Measurements from ENCODE around the gene STOX1. TPM values are rescaled to one million over a fixed set of nuclear protein-coding genes. Genes with fewer than 3 reads are reported as not detected.
A peak's percentile ranks its signal among the peaks of the same experiment; 100 is the strongest.

The STOX1 gene
- total and polyA plus RNA-seq, 8 donors = 0.73 to 1.8 (median 1.1) TPM

DNA sequence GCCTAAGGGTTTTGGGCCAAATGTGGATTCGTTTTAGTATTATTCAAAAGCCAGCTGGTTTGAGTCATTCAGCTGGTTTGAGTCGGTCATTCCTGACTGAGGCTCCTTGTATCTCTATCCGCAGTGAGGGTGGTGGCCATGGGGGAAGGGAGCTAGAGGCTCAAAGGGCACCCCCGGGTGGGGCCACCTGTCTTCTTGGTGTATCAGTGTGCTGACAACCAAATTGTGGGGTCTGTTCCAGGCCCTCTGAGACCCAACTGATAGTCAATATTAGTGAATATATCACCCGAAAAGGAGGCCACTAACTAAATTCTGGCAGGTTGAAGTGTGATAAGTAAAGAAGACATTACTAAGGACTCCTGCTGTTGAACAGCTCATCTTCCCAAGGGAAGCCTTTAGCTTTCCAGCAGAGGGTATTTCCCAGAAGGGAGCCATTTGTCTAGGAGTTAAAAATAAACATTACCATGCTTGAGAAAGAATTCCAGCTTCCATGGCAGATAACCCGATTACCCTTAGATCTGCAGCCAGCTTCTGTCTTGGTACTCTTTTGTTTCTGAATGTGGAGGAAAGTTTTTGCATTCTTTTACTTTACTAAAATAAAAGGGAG, 43.9 kb downstream of the STOX1 start:
- H3K9me3 ChIP-seq = no peaks in the 10 kb centered on the region
- H3K36me3 ChIP-seq = no peaks in the 10 kb centered on the region
- 62 to 71% methylated on average over 6 of the region's 6 CpGs for WGBS, 2 donors
- FAIRE-seq (no peak), DNase-seq (no peak), ATAC-seq (peak in 1 of 4 donors; percentile 62)
- intact Hi-C loops (cut with DNase I) = no loop called here
- TF ChIP-seq, protein P1, sequence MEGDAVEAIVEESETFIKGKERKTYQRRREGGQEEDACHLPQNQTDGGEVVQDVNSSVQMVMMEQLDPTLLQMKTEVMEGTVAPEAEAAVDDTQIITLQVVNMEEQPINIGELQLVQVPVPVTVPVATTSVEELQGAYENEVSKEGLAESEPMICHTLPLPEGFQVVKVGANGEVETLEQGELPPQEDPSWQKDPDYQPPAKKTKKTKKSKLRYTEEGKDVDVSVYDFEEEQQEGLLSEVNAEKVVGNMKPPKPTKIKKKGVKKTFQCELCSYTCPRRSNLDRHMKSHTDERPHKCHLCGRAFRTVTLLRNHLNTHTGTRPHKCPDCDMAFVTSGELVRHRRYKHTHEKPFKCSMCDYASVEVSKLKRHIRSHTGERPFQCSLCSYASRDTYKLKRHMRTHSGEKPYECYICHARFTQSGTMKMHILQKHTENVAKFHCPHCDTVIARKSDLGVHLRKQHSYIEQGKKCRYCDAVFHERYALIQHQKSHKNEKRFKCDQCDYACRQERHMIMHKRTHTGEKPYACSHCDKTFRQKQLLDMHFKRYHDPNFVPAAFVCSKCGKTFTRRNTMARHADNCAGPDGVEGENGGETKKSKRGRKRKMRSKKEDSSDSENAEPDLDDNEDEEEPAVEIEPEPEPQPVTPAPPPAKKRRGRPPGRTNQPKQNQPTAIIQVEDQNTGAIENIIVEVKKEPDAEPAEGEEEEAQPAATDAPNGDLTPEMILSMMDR (IDR thresholded peaks at IDR 0.05) = no peak
- peaks cover 0 to 7% (median 0%) of the 10 kb centered on the region in 3 donors for H3K4me1 ChIP-seq
- no peak overlapping the region for H3K4me3 ChIP-seq
- no peak overlapping the region for H3K27ac ChIP-seq
- H3K27me3 ChIP-seq = no peaks in the 10 kb centered on the region

- no peaks in the 10 kb centered on the region for H3K27me3 ChIP-seq
- H3K36me3 ChIP-seq = no peaks in the 10 kb centered on the region
- intact Hi-C loops (cut with DNase I) = no loop called here
- ATAC-seq (peak in 3 of 4 donors; percentile 60 to 74 (median 64)), DNase-seq (no peak), FAIRE-seq (peak; percentile 20)
- TF ChIP-seq, protein P1 (IDR thresholded peaks at IDR 0.05) = no peak
- WGBS, 2 donors = 45 to 52% methylated on average over 5 of the region's 5 CpGs
- no peak overlapping the region for H3K27ac ChIP-seq
- peaks cover 0 to 7% (median 0%) of the 10 kb centered on the region in 3 donors for H3K4me1 ChIP-seq
- H3K9me3 ChIP-seq = no peaks in the 10 kb centered on the region
- H3K4me3 ChIP-seq = no peak overlapping the region
These were observed 44.5 kb downstream of the STOX1 start for GRCh38 chr10:68871731-68872342.

GRCh38 chr10:68876246-68877138, 49.2 kb downstream of the STOX1 start:
- H3K4me1 ChIP-seq = peaks cover 0 to 6% (median 0%) of the 10 kb centered on the region in 3 donors
- DNase-seq = no peak
- no peaks in the 10 kb centered on the region for H3K9me3 ChIP-seq
- WGBS, 2 donors = 62 to 63% methylated on average over 15 of the region's 15 CpGs
- no peak overlapping the region for H3K4me3 ChIP-seq
- ATAC-seq = peak in 1 of 4 donors; percentile 60
- no peaks in the 10 kb centered on the region for H3K36me3 ChIP-seq
- intact Hi-C loops (cut with DNase I) = no loop called here
- no peaks in the 10 kb centered on the region for H3K27me3 ChIP-seq
- no peak for FAIRE-seq
- TF ChIP-seq, protein P1 (IDR thresholded peaks at IDR 0.05) = no peak
- H3K27ac ChIP-seq = no peak overlapping the region

DNA sequence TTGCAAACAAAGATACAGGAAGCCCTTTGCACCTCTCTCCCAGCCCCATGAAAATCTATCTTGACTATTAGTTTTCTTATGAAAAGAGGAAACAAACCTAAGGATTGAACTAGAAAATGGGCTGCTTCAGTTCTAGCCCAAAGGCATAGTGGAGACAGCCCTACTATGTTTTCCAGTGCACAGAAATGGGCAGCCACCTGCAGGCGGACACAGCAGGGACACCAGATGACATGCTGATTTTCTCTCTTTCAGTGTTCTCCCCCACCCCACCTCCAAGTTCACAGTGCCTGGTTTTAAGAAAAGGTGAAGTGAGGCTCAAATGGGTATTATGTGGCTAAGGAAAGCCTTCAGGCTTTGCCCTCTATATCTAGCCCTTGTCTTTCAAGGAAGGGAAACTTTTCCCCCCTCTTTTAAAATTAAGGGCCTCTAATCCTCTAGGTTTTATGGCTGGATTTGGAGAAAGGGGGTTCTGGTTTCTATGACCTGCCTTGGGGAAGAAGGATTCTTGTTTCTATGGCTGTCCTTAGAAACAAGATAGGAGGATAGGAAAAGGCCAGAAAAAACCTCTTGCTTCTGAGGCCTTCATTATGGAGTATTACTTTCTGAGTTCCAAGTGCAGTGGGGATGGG, 50.3 kb downstream of the STOX1 start:
- TF ChIP-seq, protein P1 (IDR thresholded peaks at IDR 0.05) = no peak
- intact Hi-C loops (cut with DNase I) = no loop called here

More for the DNA sequence above, 50.3 kb downstream of the STOX1 start:
- Histone ChIP-seq H3K27ac (no peak overlapping the region), H3K27me3 (no peaks in the 10 kb centered on the region), H3K36me3 (no peaks in the 10 kb centered on the region), H3K4me1 (no peaks in the 10 kb centered on the region), H3K4me3 (no peak overlapping the region), H3K9me3 (no peaks in the 10 kb centered on the region)
- ATAC-seq (no peak), DNase-seq (no peak), FAIRE-seq (no peak)
- 98 to 100% methylated on average over 1 of the region's 1 CpG for WGBS, 2 donors

Measured in pancreas (tissue), 10 donors.